ENCODE data around the gene TAOK3. TPM values are rescaled to one million over a fixed set of nuclear protein-coding genes. Genes with fewer than 3 reads are reported as not detected.

Gene TAOK3
- total and polyA plus RNA-seq, 10 of the 15 experiments (the other 5 are each of a cell fraction or from before 2014, with no cell fraction given), result 41.3 to 131 (median 57.8) TPM

- TF ChIP-seq, protein P1, sequence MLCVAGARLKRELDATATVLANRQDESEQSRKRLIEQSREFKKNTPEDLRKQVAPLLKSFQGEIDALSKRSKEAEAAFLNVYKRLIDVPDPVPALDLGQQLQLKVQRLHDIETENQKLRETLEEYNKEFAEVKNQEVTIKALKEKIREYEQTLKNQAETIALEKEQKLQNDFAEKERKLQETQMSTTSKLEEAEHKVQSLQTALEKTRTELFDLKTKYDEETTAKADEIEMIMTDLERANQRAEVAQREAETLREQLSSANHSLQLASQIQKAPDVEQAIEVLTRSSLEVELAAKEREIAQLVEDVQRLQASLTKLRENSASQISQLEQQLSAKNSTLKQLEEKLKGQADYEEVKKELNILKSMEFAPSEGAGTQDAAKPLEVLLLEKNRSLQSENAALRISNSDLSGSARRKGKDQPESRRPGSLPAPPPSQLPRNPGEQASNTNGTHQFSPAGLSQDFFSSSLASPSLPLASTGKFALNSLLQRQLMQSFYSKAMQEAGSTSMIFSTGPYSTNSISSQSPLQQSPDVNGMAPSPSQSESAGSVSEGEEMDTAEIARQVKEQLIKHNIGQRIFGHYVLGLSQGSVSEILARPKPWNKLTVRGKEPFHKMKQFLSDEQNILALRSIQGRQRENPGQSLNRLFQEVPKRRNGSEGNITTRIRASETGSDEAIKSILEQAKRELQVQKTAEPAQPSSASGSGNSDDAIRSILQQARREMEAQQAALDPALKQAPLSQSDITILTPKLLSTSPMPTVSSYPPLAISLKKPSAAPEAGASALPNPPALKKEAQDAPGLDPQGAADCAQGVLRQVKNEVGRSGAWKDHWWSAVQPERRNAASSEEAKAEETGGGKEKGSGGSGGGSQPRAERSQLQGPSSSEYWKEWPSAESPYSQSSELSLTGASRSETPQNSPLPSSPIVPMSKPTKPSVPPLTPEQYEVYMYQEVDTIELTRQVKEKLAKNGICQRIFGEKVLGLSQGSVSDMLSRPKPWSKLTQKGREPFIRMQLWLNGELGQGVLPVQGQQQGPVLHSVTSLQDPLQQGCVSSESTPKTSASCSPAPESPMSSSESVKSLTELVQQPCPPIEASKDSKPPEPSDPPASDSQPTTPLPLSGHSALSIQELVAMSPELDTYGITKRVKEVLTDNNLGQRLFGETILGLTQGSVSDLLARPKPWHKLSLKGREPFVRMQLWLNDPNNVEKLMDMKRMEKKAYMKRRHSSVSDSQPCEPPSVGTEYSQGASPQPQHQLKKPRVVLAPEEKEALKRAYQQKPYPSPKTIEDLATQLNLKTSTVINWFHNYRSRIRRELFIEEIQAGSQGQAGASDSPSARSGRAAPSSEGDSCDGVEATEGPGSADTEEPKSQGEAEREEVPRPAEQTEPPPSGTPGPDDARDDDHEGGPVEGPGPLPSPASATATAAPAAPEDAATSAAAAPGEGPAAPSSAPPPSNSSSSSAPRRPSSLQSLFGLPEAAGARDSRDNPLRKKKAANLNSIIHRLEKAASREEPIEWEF (IDR thresholded peaks at IDR 0.05; ENCODE audit: insufficient replicate concordance, low read depth, low read length), result no peak
- TF ChIP-seq SIX5 (IDR thresholded peaks at IDR 0.05; ENCODE audit: low read depth, low read length, severe bottlenecking) (no peak), SRF (IDR thresholded peaks at IDR 0.05; ENCODE audit: low read depth in 2 of 2, low read length in 2 of 2) (no peak), SMAD1 (IDR thresholded peaks at IDR 0.05; ENCODE audit: low read depth, partially characterized antibody) (no peak)
Measured at GRCh38 chr12:118307069-118307954, 65.4 kb downstream of the TAOK3 start (continued).

- ChIA-PET SMC1A (ENCODE audit: uncharacterized antibody, unreplicated experiment) (interaction anchor here (0.7 to 1.0 kb wide), 6 partner anchors 8 to 120 kb away, joined by 3 to 4 read pairs (median 3); no protein-coding TSS in a partner anchor), POLR2A (interaction anchor here (0.6 to 1.1 kb wide), 3 partner anchors 8 to 85 kb away, joined by 3 to 7 read pairs (median 4); partner anchors contain the start of gene SUDS3), CTCF (interaction anchor here (1.0 to 1.8 kb wide), 2 partner anchors 53 to 72 kb away, joined by 4 read pairs; no protein-coding TSS in a partner anchor), RAD21 (ENCODE audit: unreplicated experiment) (interaction anchor here (0.7 to 1.4 kb wide), 5 partner anchors 24 to 69 kb away, joined by 3 to 6 read pairs (median 5); no protein-coding TSS in a partner anchor)
- Histone ChIP-seq H4K20me1 (ENCODE audit: control insufficient read depth, insufficient read depth) (no peaks in the 10 kb centered on the region), H2AFZ (ENCODE audit: control insufficient read depth, low read depth, low read length) (no peak overlapping the region), H3K27me3 (replicated peaks in 1 of 2; ENCODE audit: control insufficient read depth in 2 of 2, insufficient read depth in 2 of 2, low read length in 1 of 2) (no peaks in the 10 kb centered on the region), H3K9ac (ENCODE audit: control insufficient read depth, insufficient read depth, low read length) (no peak overlapping the region), H3K4me2 (ENCODE audit: control insufficient read depth, insufficient read depth) (no peak overlapping the region), H3K27ac (ENCODE audit: control insufficient read depth, insufficient read depth) (peak overlapping the region; percentile 31; the same call in 1 of the 2 replicates), H3K4me3 (no peak overlapping the region), H3K79me2 (ENCODE audit: control insufficient read depth, insufficient read depth, low read length) (peaks cover 52% of the 10 kb centered on the region), H3K9me3 (replicated peaks; ENCODE audit: control insufficient read depth, insufficient read depth, low read length) (no peaks in the 10 kb centered on the region), H3K36me3 (ENCODE audit: control insufficient read depth in 2 of 2, insufficient read depth in 2 of 2, low read length in 1 of 2) (no peaks in the 10 kb centered on the region), H3K4me1 (ENCODE audit: control insufficient read depth, insufficient read depth, low read length) (peaks cover 38% of the 10 kb centered on the region)
- intact Hi-C loops (cut with micrococcal nuclease; ENCODE audit: unreplicated experiment), result loop anchor here (5.0 kb wide), 1 partner anchor 137 kb away; no protein-coding TSS in a partner anchor
- in situ Hi-C loops (cut with MboI), result no loop called here
- WGBS (ENCODE audit: insufficient coverage, insufficient replicate concordance, low lambda C conversion rate, missing lambda C conversion rate), result 14% methylated on average over 4 of the region's 4 CpGs
- ATAC-seq (no peak), FAIRE-seq (no peak), DNase-seq (ENCODE audit: low read depth, low spot score) (no peak)
- BruUV-seq (replicated peaks), result no TSS peak
- TF ChIP-seq POU2F2 (IDR thresholded peaks at IDR 0.05; ENCODE audit: borderline replicate concordance, low read depth, low read length) (no peak), ZBTB33 (IDR thresholded peaks at IDR 0.05) (no peak), ZNF217 (IDR thresholded peaks at IDR 0.05) (no peak), STAT1 (conservative IDR thresholded peaks at IDR 0.05) (no peak)
Measured at GRCh38 chr12:118304093-118304492, 68.6 kb downstream of the TAOK3 start.
